Measurements from ENCODE around the gene SCP2.

DNA sequence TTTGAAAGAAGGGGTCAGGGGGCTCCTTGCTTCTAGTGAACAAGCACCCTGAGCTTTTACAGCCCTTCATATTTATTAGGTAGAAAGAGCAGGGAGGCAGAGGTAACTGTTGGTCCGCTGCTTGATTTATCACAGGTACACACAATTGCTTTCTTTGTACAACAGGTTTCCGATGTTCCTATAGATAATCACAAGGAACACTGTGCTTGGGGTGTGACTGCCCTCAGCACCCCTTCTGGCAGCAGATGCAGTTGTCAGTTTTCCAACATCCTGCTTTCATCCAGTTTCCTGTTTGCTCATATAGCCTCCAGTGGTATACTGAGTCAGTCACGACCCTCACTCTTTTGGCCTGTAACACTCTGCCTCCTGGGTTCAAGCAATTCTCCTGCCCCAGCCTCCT lies 40.6 kb downstream of the SCP2 start:
- TF ChIP-seq, protein P1, sequence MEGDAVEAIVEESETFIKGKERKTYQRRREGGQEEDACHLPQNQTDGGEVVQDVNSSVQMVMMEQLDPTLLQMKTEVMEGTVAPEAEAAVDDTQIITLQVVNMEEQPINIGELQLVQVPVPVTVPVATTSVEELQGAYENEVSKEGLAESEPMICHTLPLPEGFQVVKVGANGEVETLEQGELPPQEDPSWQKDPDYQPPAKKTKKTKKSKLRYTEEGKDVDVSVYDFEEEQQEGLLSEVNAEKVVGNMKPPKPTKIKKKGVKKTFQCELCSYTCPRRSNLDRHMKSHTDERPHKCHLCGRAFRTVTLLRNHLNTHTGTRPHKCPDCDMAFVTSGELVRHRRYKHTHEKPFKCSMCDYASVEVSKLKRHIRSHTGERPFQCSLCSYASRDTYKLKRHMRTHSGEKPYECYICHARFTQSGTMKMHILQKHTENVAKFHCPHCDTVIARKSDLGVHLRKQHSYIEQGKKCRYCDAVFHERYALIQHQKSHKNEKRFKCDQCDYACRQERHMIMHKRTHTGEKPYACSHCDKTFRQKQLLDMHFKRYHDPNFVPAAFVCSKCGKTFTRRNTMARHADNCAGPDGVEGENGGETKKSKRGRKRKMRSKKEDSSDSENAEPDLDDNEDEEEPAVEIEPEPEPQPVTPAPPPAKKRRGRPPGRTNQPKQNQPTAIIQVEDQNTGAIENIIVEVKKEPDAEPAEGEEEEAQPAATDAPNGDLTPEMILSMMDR (IDR thresholded peaks at IDR 0.05) = no peak
- TF ChIP-seq POLR2AphosphoS5 (IDR thresholded peaks at IDR 0.05) (no peak), POLR2A (IDR thresholded peaks at IDR 0.05) (no peak)
